T-cell (primary cell): ENCODE data around the gene MYBPC2. TPM values are rescaled to one million over a fixed set of nuclear protein-coding genes. Genes with fewer than 3 reads are reported as not detected.
A peak's percentile ranks its signal among the peaks of the same experiment; 100 is the strongest.

Experiments used
- ATAC-seq, 4 experiments: fragments of 200-7000 bp in 3 of 4; fragments of 150-1000 bp in 1 of 4; cut with Tn5 transposase; replicated peaks in 1 of 4; 1 replicate in 3 of 4; 2 replicates in 1 of 4; pipeline ENCODE4 v1.10.0; 2021; ENCODE audit warnings: moderate library complexity in 3 of 4, mild to moderate bottlenecking in 2 of 4, moderate number of reproducible peaks in 1 of 4
- CTCF ChIA-PET, 2 donors: fragments of 300-600 bp; sonication (Branson Sonifier 250); formaldehyde crosslinking; loops; one replicate each; lab custom pipeline; 2022; ENCODE audit warnings: antibody characterized with exemption in 2 of 2; lab: Charles Lee
- POLR2A ChIA-PET, 2 donors: fragments of 300-600 bp; sonication (Branson Sonifier 250); formaldehyde crosslinking; loops; one replicate each; lab custom pipeline; 2022; ENCODE audit warnings: antibody characterized with exemption in 2 of 2; lab: Charles Lee
- DNase-seq, 35 experiments: peaks; one replicate each; pipeline versions ENCODE4 v3.0.0 to v3.0.0-alpha.2; 2013 to 2023
- H3K27ac ChIP-seq: one replicate; pipeline ENCODE4 v1.5.1; 2013; ENCODE audit warnings: low read length
- H3K27me3 ChIP-seq, 2 experiments: replicated peaks in 1 of 2; 1 replicate in 1 of 2; 2 replicates in 1 of 2; pipeline versions ENCODE4 v1.6.1 to v1.7.0; 2013; ENCODE audit warnings: low read length in 1 of 2, mixed read lengths in 1 of 2; ENCODE audit not compliant: control insufficient read depth in 2 of 2, insufficient read depth in 2 of 2; ENCODE audit errors: extremely low read depth in 1 of 2
- H3K36me3 ChIP-seq, 2 donors: 1 replicate in 1 of 2; 2 replicates in 1 of 2; pipeline versions ENCODE4 v1.6.1 to v1.7.0; 2013; ENCODE audit warnings: low read length in 1 of 2; ENCODE audit not compliant: control insufficient read depth in 2 of 2, insufficient read depth in 1 of 2; ENCODE audit errors: extremely low read depth in 1 of 2
- H3K4me1 ChIP-seq, 2 experiments: 1 replicate in 1 of 2; 2 replicates in 1 of 2; pipeline versions ENCODE4 v1.6.1 to v1.7.0; 2013; ENCODE audit warnings: low read length in 2 of 2, mixed read lengths in 1 of 2; ENCODE audit not compliant: insufficient read depth in 2 of 2, control insufficient read depth in 1 of 2; ENCODE audit errors: extremely low read depth in 1 of 2
- H3K4me3 ChIP-seq, 2 donors: 1 replicate in 1 of 2; 2 replicates in 1 of 2; pipeline versions ENCODE4 v1.5.1 to v1.7.0; 2013; ENCODE audit warnings: mild to moderate bottlenecking in 2 of 2, low read length in 1 of 2, moderate library complexity in 1 of 2; ENCODE audit not compliant: control insufficient read depth in 1 of 2; ENCODE audit errors: extremely low read depth in 1 of 2
- H3K9me3 ChIP-seq: 2 replicates; pipeline ENCODE4 v1.7.0; 2013
- H3K27ac Mint-ChIP-seq, 2 donors: one replicate each; pipeline ENCODE4 v1.8.0; 2020 to 2021; ENCODE audit warnings: mild to moderate bottlenecking in 2 of 2, mixed read lengths in 2 of 2
- H3K27me3 Mint-ChIP-seq, 2 donors: one replicate each; pipeline ENCODE4 v1.8.0; 2021 to 2022; ENCODE audit warnings: mixed read lengths in 2 of 2
- H3K36me3 Mint-ChIP-seq: one replicate; pipeline ENCODE4 v1.8.0; 2021; ENCODE audit warnings: mixed read lengths
- H3K4me1 Mint-ChIP-seq, 3 donors: one replicate each; pipeline ENCODE4 v1.8.0; 2020 to 2022; ENCODE audit warnings: mixed read lengths in 3 of 3, mild to moderate bottlenecking in 1 of 3
- H3K4me3 Mint-ChIP-seq, 3 donors: one replicate each; pipeline ENCODE4 v1.8.0; 2020 to 2022; ENCODE audit warnings: mild to moderate bottlenecking in 3 of 3, mixed read lengths in 3 of 3, moderate library complexity in 3 of 3
- H3K9me3 Mint-ChIP-seq, 3 donors: one replicate each; pipeline ENCODE4 v1.8.0; 2020 to 2022; ENCODE audit warnings: mixed read lengths in 3 of 3
- WGBS: methylation state at CpG from one replicate; pipeline ENCODE4 v1.1.5; 2013; ENCODE audit warnings: missing lambda C conversion rate; ENCODE audit not compliant: insufficient coverage; 5-methylcytosine and 5-hydroxymethylcytosine counted together
- total RNA-seq, 35 experiments: library from RNA in 6 of 35; stranded (reverse) in 6 of 35; fragments of 120-200 nt in 1 of 35; gene quantifications; one replicate each; pipeline versions ENCODE4 v1.2.1 to v1.2.4 and lab custom pipeline; 2013 to 2026

The MYBPC2 gene
- total RNA-seq, 5 donors from 2014 or later (not counting 1 experiment from before 2014, with no cell fraction given): 0.28 to 0.38 TPM; not detected in 3

DNA sequence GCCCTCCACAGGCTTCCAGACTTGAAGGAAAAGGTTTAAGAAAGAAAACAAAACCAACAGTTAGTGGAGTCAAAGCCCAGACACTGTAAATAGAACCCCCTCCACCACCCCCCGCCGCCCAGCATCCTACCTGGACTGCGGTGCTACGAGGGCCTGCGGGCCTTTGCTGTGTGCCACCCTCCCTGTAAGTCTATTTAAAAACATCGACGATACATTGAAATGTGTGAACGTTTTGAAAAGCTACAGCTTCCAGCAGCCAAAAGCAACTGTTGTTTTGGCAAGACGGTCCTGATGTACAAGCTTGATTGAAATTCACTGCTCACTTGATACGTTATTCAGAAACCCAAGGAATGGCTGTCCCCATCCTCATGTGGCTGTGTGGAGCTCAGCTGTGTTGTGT lies 50.2 kb downstream of the MYBPC2 start:
- Histone ChIP-seq H3K4me1 (peaks cover 1 to 27% of the 10 kb centered on the region in 2 experiments), H3K9me3 (no peaks in the 10 kb centered on the region), H3K4me3 (no peak overlapping the region), H3K27ac (no peak overlapping the region), H3K36me3 (peaks cover 12 to 63% of the 10 kb centered on the region in 2 donors), H3K27me3 (no peaks in the 10 kb centered on the region)
- Mint-ChIP-seq H3K9me3 (no peaks in the 10 kb centered on the region), H3K4me3 (no peak overlapping the region), H3K4me1 (peaks cover 8 to 23% (median 15%) of the 10 kb centered on the region in 3 donors), H3K36me3 (peaks cover 30% of the 10 kb centered on the region), H3K27ac (no peak overlapping the region), H3K27me3 (no peaks in the 10 kb centered on the region)
- ATAC-seq: no peak
- WGBS: 88% methylated on average over 8 of the region's 10 CpGs
- no peak for DNase-seq
- ChIA-PET CTCF (no interaction called here), POLR2A (no interaction called here)

DNA sequence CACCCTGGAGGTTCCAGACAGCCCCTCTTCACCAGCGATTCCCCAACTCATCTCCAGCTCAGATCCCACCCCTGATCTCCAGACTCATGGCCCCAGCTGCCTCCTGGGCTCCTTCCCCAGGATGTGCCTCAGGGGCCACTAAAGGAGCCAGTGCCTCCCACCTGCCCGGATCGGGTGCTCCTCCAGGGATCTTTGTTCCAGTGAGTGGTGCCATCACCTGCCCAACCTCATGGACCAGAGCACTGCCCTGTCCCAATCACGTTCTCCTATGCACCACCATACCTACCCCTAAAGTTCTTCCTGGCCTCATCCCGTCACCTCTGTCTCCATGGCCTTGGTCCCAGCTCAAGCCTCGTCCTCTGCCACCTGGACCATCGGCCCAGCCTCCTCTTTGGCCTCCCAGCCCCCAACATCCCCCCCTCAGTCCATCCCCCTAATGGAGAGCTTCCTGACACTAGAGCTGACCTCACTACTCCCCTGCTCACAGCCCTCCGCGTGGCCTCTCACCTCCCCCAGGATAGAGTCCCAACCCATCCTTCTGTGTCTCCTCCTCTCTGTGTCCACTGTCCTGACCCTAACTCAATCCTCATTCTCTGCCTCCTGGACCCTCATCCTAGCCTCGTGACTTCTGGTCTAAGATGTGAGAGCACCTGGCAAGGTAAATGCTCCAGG lies 52.7 kb downstream of the MYBPC2 start:
- POLR2A ChIA-PET: no interaction called here
- H3K9me3 ChIP-seq: no peaks in the 10 kb centered on the region
- H3K4me1 Mint-ChIP-seq: peaks cover 4 to 40% (median 21%) of the 10 kb centered on the region in 3 donors
- CTCF ChIA-PET: no interaction called here
- ATAC-seq: no peak
- no peak overlapping the region for H3K4me3 Mint-ChIP-seq
- no peaks in the 10 kb centered on the region for H3K27me3 Mint-ChIP-seq
- peaks cover 0 to 6% of the 10 kb centered on the region in 2 experiments for H3K4me1 ChIP-seq
- DNase-seq: no peak
- H3K27ac ChIP-seq: no peak overlapping the region
- H3K27ac Mint-ChIP-seq: no peak overlapping the region
- H3K36me3 Mint-ChIP-seq: peaks cover 17% of the 10 kb centered on the region
- peaks cover 5 to 40% of the 10 kb centered on the region in 2 donors for H3K36me3 ChIP-seq
- no peak overlapping the region for H3K4me3 ChIP-seq
- H3K9me3 Mint-ChIP-seq: no peaks in the 10 kb centered on the region
- 95% methylated on average over 10 of the region's 10 CpGs for WGBS
- no peaks in the 10 kb centered on the region for H3K27me3 ChIP-seq

DNA sequence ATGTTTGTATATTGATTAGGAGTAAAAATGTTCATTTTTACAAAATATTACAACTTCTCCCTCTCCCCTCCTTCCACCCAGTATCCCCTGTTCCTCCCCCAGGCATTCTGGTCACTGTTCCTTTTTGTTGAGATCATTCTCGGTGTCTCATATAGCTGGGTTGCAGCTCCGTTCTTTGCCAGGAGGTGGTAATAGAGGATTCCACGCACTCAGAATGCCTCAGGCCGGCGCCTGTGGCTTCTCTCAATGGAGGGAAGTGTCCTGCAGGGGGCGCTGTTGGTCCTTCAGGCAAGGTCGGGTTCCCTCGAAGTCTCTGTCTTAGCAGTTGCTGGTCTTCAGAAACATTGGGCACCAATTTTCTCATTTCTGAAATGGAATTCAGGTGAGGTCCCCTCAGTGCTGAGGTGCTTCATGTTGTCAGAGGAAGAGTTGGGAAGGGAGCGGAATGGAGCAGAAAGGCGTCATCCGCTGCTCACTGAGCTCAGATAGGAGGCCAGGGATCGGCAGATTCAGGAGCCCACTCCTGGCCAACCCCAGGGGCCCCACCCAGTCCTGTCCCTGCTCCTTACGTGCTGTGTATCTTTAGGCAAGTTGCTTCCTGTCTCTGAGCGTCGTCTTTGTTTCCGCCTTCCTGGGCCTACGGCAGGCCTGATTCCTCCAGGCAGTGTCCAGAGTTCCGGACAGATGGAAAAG lies 54.3 kb downstream of the MYBPC2 start:
- 83% methylated on average over 16 of the region's 18 CpGs for WGBS
- ATAC-seq: peak in 1 of 4 experiments; percentile 32
- Histone ChIP-seq H3K27ac (no peak overlapping the region), H3K27me3 (no peaks in the 10 kb centered on the region), H3K4me1 (peaks cover 4 to 17% of the 10 kb centered on the region in 2 experiments), H3K36me3 (peaks cover 0 to 24% of the 10 kb centered on the region in 2 donors), H3K4me3 (no peak overlapping the region), H3K9me3 (no peaks in the 10 kb centered on the region)
- no peak overlapping the region for H3K27ac Mint-ChIP-seq
- peaks cover 18 to 55% (median 33%) of the 10 kb centered on the region in 3 donors for H3K4me1 Mint-ChIP-seq
- no peaks in the 10 kb centered on the region for H3K9me3 Mint-ChIP-seq
- ChIA-PET CTCF (no interaction called here), POLR2A (no interaction called here)
- no peaks in the 10 kb centered on the region for H3K27me3 Mint-ChIP-seq
- H3K4me3 Mint-ChIP-seq: no peak overlapping the region
- peak in 28 of 35 experiments; percentile 14 to 68 (median 41) for DNase-seq
- peaks cover 15% of the 10 kb centered on the region for H3K36me3 Mint-ChIP-seq

DNA sequence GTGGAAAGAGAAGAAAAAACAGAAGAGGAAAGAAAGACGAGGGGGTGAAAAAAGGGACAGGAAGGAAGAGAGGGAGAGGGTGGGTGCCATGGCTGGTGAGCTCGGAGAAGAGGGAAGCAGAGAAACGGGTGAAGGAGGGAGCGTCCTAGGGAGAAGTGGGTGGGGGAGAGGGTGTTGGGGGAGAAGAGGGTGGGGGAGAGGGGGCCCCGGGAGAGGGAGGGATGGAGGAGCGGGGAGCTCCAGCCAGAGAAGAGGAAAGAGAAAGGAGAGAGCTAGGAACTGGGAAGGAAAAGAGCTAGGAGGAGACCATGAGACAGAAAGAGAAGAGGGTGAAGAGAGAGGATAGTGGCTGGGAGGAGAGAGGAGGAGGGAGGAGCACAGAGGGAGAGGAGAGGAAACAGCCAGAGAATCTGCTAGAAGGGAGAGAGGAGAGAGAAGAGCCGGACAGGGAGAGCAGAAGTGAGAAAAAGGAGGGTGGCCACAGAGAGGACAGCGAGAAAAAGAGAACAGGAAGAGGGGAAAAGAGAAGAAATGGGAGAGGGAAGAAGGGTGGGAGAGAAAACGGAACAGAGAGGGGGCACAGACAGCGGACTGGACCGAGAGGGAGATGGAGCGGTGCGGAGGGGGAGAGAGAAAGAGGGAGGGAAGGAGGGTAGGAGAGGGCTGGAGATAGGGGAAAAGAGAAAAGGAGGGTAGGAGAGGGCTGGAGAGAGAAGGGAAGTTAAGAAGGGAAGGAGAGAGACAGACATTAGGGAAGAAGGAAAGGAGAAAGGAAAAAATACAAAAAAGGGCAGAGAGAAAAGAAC lies 55.9 kb downstream of the MYBPC2 start:
- H3K4me1 Mint-ChIP-seq: peaks cover 23 to 61% (median 39%) of the 10 kb centered on the region in 3 donors
- Histone ChIP-seq H3K27me3 (no peaks in the 10 kb centered on the region), H3K9me3 (no peaks in the 10 kb centered on the region), H3K4me1 (peaks cover 6 to 25% of the 10 kb centered on the region in 2 experiments), H3K36me3 (peaks cover 0 to 12% of the 10 kb centered on the region in 2 donors), H3K4me3 (no peak overlapping the region), H3K27ac (no peak overlapping the region)
- H3K9me3 Mint-ChIP-seq: no peaks in the 10 kb centered on the region
- CTCF ChIA-PET: no interaction called here
- POLR2A ChIA-PET: interaction anchor here in 1 of 2 donors (0.6 kb wide), 1 partner anchor 21 kb away, joined by 5 read pairs; no protein-coding TSS in a partner anchor
- H3K4me3 Mint-ChIP-seq: no peak overlapping the region
- H3K36me3 Mint-ChIP-seq: peaks cover 9% of the 10 kb centered on the region
- DNase-seq: no peak
- no peak overlapping the region for H3K27ac Mint-ChIP-seq
- no peak for ATAC-seq
- 51% methylated on average over 13 of the region's 13 CpGs for WGBS
- H3K27me3 Mint-ChIP-seq: no peaks in the 10 kb centered on the region

DNA sequence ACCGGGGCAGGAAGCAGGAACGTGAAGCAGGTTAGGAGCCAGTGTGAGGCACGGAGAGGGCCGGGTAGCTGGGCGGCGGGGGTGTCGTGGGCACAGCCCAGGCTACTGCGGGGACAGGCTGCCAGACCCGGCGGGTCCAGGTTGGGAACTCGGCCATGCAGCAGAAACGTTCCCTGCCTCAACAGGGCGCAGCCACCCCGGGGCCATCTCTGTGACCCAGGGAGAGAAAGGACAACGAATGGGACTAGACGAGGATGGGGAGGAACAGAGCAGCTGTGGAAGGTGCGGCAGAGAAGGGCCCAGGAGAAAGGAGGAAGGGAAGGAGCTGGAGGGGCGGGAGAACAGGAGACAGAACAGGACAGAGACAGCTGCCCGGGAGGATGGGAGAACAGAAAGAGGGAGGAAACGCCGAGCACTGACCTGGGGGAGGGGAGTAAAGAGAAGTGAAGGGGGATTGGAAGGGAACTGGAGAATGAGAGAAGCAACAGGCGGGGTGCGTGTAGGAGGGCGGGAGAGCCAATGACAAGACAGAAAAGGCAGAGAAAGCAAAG lies 56.8 kb downstream of the MYBPC2 start:
- H3K27me3 ChIP-seq: no peaks in the 10 kb centered on the region
- POLR2A ChIA-PET: no interaction called here
- no peak overlapping the region for H3K27ac Mint-ChIP-seq
- no peaks in the 10 kb centered on the region for H3K9me3 ChIP-seq
- no peak overlapping the region for H3K4me3 Mint-ChIP-seq
- peaks cover 0 to 5% of the 10 kb centered on the region in 2 donors for H3K36me3 ChIP-seq
- H3K27ac ChIP-seq: no peak overlapping the region
- peaks cover 6 to 25% of the 10 kb centered on the region in 2 experiments for H3K4me1 ChIP-seq
- H3K4me3 ChIP-seq: no peak overlapping the region
- ATAC-seq (no peak), DNase-seq (no peak)
- no peaks in the 10 kb centered on the region for H3K27me3 Mint-ChIP-seq
- H3K4me1 Mint-ChIP-seq: peaks cover 23 to 61% (median 39%) of the 10 kb centered on the region in 3 donors
- H3K9me3 Mint-ChIP-seq: no peaks in the 10 kb centered on the region
- CTCF ChIA-PET: no interaction called here
- WGBS: 84% methylated on average over 17 of the region's 24 CpGs
- H3K36me3 Mint-ChIP-seq: peaks cover 9% of the 10 kb centered on the region

DNA sequence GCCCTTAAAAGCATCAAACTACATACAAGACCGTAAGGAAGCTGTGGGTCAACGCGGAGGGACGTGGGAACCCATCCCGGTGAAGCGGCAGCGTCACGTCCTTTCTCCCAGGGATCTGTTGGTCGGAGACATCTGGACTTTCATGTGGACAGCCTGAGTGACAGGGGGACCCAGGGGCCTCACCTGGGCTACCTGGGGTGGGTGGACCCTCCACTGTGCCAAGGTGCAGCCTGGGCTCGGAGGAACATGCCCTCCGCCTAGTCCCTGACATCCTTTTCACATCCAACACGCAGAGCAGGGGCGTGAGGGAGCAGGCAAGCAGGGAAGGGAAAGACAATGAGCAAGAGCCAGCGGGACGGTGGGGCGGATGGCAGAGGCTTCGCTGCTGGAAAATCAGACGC lies 57.7 kb downstream of the MYBPC2 start:
- H3K27me3 Mint-ChIP-seq: no peaks in the 10 kb centered on the region
- DNase-seq (no peak), ATAC-seq (no peak)
- H3K27ac Mint-ChIP-seq: no peak overlapping the region
- peaks cover 7% of the 10 kb centered on the region for H3K36me3 Mint-ChIP-seq
- WGBS: 95% methylated on average over 10 of the region's 18 CpGs
- POLR2A ChIA-PET: no interaction called here
- Histone ChIP-seq H3K36me3 (no peaks in the 10 kb centered on the region), H3K9me3 (no peaks in the 10 kb centered on the region), H3K4me1 (peaks cover 6 to 25% of the 10 kb centered on the region in 2 experiments), H3K27ac (no peak overlapping the region), H3K27me3 (no peaks in the 10 kb centered on the region), H3K4me3 (no peak overlapping the region)
- peaks cover 23 to 59% (median 39%) of the 10 kb centered on the region in 3 donors for H3K4me1 Mint-ChIP-seq
- H3K4me3 Mint-ChIP-seq: peak overlapping the region in 1 of 3 donors; percentile 44
- CTCF ChIA-PET: no interaction called here
- no peaks in the 10 kb centered on the region for H3K9me3 Mint-ChIP-seq
